ENCODE results near the gene SELENOM.
A peak's percentile ranks its signal among the peaks of the same experiment; 100 is the strongest.

The SELENOM gene

GRCh38 chr22:31107178-31107893, at the start of gene SELENOM:
Gene SELENOM (minus strand): TSS chr22:31107568. CDS start chr22:31107505, 63 bp downstream.
- peak; percentile 98 for DNase-seq (ENCODE audit: low spot score)

DNA sequence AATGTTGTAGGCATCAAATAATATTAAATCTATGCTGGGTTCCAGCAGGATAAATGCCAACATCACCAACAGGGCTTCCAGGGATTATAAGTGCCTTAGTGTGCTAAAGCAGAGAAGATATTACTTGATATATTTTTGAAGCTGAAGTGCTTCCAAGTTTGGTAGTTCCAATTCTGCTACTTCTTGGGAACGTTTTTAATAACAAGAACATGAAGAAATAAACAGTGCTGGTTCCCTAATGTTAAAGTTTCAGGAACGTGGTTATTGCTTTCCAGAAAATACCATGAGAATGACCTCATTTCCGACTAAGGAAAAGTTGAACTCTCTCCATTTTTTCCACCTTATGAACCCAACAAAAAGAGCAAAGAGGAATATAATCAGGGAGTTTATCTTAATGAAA, 48.1 kb upstream of the SELENOM start:
- no peak for DNase-seq (ENCODE audit: low spot score)

- DNase-seq (ENCODE audit: low spot score): no peak
These were observed 47.6 kb upstream of the SELENOM start for GRCh38 chr22:31154975-31155374.

- DNase-seq (ENCODE audit: low spot score): no peak
These were observed 46.0 kb upstream of the SELENOM start for GRCh38 chr22:31153357-31153756.

- DNase-seq (ENCODE audit: low spot score): no peak
These were observed 44.5 kb upstream of the SELENOM start for GRCh38 chr22:31151872-31152271.

DNA sequence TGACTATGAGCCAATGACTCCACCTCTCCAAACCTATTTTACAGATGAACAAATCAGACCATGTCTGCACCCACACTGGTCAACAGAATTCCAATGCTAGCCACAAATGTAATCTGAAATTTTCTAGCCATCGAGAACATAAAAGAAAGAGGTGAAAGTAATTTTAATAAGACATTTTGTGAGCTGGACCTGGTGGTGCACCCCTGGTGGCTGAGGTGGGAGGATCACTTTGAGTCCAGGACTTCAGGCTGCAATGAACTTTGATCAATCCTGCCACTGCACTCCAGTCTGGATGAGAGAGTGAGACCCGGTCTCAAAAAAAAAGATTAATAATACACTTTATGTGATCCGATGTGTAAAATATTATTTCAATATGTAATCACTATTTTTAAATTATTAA, 43.2 kb upstream of the SELENOM start:
- DNase-seq (ENCODE audit: low spot score): peak; percentile 31

DNA sequence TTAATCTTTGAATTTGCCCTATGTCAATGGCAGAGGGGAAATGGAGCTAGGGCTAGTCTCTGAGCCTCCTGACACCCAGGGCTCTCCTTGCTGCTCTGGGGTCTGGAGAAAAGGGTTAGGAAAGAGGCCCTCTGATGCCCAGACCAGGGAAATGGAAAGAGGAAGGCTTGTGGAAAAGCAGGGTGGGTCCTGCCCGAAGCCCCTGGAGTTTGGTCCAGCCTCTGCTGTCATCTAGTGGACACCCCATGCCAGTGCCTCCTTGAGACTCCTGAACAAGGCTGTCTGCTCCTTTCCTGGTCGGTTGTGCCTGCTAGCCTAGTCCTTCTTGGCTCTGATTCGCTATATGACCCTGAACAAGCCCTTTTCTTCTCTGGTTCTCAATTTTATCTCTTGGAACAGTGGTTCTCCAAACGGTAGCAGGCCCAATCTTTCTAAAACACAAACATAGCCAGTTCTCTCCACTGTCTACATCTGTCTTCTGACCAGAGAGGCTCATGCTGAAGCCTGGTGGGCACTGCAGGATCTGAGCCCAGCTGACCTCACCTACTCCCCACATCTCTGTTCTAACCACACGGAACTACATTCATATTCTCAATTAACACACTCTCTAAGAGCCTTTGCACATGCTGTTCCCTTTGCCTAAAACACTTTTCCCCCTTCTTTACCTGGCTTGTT, 41.7 kb upstream of the SELENOM start:
- peak; percentile 81 for DNase-seq (ENCODE audit: low spot score)

DNA sequence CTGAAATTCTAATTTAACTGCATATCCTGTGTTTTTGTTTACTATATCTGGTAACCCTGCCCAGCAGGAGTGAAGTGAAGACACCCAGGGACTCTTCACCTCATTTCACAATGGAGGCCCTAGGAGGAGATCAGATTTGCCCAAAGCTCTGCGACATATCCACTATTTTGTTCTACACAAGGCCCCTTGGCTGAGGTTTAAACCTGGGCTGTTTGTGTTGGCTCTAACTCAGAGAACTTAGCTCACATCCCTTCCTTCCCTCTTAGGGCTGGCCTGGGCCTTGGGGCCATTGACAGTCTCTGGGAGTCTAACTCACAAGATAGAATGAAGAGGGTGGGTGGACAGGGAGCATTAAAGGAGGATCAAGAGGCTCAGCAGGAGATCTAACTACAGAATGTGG, 41.1 kb upstream of the SELENOM start:
- DNase-seq (ENCODE audit: low spot score): no peak

DNA sequence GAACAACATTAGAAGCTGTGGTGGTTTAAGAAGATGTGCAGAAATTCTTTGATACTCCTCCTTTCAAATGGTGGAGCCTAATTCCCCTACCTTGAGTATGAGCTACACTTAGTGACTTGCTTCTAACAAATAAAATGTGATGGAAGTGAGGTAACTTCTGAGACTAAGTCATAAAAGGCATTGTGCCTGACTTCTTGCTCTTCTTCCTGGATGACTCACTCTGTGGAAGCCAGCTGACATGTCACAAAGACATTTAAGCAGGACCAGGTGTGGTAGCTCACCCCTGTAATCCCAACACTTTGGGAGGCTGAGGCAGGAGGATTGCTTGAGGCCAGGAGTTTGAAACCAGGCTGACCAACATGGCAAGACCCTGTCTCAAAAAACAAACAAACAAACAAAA, 36.9 kb upstream of the SELENOM start:
- peak; percentile 57 for DNase-seq (ENCODE audit: low spot score)

DNA sequence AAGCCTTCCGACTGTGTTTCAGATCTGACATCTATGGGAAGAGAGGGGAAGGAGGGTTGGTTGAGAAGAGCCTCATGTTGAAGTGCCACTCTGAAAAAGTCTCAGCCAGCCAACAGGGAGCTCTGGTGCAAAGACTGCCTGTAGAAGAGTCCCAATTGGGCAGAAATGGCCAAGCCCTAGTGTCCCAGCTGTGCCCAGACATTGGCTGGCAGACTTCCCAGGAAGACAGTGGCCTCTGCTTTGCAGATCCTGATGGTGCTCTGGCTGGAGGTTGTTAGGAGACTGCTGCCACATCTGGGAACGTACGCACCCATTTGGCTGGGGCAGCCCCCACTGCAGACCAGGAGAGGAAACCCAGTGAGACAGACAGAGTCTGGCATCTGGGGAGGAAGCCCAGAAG, 36.2 kb upstream of the SELENOM start:
- no peak for DNase-seq (ENCODE audit: low spot score)

GRCh38 chr22:31143038-31143437, 35.7 kb upstream of the SELENOM start:
- DNase-seq (ENCODE audit: low spot score): no peak

GRCh38 chr22:31142285-31142684, 34.9 kb upstream of the SELENOM start:
- DNase-seq (ENCODE audit: low spot score): no peak

DNA sequence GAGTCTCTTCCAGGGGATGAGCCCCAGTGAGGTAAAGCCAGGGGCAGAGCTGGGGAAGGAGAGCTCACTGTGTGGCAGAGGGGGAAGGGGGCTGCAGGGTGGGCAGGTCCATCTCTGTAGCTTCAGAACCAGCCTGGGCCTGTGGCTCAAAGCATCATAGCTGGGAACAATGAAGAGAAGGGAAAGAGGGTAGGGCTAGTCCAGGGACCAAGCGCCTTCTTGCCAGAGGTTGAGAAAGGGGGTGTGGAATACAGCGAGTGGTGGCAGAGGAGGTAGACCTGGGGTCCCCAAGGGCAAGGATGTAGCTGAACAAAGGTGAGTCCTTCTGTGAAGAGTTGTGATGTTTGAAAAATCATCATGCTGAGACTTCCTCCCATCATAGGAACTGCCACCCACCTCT, 34.2 kb upstream of the SELENOM start:
- no peak for DNase-seq (ENCODE audit: low spot score)

GRCh38 chr22:31140746-31141145, 33.4 kb upstream of the SELENOM start:
- no peak for DNase-seq (ENCODE audit: low spot score)

DNA sequence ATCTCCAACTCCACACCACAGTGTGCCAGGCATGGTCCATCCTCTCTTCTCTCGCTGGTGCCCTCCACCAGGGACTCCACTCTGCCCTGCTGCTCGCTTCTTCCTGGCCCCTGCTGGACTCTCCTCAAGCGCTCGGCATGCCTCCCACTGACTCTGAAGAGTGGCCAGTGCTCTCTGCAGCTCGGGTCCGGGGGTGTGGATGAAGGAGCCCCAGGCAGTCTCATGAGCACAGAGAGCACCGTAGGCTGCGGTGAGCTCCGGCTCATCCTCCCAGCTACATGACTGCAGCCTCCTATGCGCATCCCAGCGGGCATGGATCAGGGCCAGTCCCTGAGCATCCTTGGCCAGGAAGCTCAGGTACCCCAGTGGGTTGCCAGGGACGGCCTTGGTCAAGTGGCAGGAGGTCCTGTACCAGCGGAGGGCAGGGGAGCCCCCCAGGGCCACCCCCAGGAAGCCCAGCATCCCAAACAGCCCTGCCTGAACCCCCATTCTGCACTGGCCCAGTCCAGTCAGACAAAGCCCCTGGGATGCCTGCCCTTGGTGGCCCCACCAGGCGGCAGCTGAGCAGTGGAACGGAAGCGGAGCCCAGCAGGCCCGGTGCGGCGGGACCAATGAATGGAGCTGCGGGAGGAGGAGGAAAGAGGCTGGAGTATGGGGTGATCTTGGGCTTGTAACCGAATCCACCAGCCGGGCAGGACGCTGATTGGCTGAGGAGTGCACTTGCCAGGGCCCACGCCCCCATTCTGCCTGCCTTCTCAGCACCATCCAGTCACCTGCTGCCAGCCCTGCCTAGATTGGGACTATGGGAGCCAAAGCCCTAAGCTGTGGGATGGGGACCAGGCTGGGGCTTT, 32.7 kb upstream of the SELENOM start, which contains the start of gene PLA2G3:
Gene PLA2G3, minus strand, starts transcription at position 643 of the 851 bp plus-strand sequence. Its CDS starts 154 bp downstream, at position 489.
- no peak for DNase-seq (ENCODE audit: low spot score)

- DNase-seq (ENCODE audit: low spot score): no peak
These were observed 31.7 kb upstream of the SELENOM start for GRCh38 chr22:31139066-31139465.

GRCh38 chr22:31138126-31138525, 30.8 kb upstream of the SELENOM start:
- no peak for DNase-seq (ENCODE audit: low spot score)

DNA sequence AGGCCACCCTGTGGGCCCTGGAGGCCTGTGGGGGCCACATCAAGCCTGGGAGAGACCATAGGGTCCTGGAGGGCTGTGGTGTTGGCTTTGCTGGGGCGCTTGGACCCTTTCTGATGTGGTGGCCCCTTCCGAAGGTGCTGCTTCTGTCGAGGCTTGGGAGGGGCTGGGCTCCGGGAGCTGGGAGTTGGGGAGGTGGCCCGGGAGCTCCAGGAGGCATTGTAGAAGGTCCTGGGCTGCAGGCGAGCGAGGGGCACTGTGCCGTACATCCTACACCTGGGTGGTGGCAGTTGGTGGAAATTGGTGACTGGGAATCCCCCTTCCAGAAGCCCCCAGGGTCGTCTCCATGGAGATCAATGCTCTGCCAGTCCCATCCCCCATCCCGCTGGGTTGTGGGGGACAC, 30.4 kb upstream of the SELENOM start:
- no peak for DNase-seq (ENCODE audit: low spot score)

DNA sequence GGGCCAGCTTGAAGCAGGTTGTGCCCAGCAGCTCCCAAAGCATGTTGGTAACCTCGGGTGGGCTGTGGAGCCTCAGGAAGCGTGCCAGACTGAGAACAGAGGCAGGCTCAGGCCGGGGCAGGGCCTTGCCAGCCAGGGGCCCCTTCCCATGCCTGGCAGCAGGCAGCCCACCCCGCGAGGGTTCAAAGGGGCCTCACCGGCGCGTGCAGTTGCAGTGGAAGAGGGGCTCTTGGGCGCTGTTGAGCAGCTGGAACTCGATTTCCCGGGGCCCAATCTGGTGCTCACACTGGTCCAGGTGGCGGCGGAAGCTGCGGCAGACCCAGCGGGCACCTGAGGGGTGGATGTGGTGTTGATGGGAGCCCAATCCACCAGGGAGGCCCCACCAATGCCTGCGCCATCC, 29.3 kb upstream of the SELENOM start:
- no peak for DNase-seq (ENCODE audit: low spot score)

DNA sequence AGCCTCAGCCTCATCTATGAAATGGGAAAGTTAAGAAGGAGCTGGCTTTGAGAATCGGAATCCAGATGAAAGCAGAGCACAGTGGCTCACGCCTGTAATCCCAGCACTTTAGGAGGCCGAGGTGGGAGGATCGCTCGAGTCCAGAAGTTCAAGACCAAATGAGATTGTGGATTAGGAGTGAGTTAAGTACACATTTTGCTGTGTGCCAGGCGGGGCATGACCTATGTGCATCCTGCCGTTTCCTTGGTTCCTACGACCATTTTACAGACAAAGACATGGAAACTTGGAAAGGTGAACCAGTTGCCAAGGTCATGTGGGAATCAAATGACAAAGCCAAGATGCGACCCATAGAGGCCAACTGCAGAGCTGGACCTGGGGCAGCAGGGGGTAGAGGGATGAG, 28.8 kb upstream of the SELENOM start:
- no peak for DNase-seq (ENCODE audit: low spot score)

DNA sequence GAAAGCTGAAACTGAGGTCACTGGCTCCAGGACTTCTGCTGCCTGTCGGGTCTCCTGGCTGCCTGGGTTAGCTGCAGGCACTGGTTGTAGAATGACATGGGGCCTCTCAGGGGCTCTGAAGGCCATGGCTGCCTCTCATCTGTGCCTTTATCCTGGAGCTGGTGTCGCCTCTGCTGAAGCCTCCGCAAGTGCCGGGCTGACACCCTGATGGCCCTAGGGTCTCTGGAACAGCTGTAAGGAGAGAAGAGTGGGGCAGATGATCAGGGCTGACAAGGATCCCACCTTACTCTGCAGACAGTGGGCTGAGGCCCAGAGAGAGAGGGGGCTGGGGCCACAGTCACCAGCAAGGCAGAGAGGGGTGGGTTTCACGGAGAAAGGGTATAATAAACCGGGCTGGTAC, 28.3 kb upstream of the SELENOM start:
- DNase-seq (ENCODE audit: low spot score): no peak

DNA sequence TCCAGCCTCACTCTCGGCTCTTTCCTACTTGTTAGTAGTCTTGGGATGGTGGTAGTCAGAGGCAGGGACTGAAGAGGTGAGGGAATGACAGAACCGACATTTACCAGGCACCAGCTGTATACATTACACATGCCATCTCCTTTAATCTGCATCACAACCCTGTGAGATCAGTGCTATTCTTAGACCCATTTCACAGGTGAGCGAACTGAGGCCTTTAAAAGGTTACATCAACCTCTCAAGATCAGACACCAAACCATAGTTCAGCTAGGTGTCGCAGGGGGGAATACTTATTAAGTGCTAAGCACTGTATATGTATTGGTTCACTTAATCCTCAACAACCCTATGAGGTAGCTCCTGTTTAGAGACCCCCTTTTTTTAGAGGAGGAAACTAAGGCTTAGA, 27.3 kb upstream of the SELENOM start:
- DNase-seq (ENCODE audit: low spot score): no peak

DNA sequence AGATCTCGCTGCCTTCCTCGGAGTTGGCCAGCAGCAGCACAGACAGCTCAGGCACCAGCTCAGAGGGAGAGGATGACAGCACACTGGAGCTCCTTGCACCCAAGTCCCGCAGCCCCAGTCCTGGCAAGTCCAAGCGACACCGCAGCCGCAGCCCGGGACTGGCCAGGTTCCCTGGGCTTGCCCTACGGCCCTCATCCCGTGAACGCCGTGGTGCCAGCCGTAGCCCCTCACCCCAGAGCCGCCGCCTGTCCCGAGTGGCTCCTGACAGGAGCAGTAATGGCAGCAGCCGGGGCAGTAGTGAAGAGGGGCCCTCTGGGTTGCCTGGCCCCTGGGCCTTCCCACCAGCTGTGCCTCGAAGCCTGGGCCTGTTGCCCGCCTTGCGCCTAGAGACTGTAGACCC, 26.5 kb upstream of the SELENOM start:
- no peak for DNase-seq (ENCODE audit: low spot score)
